ENCODE data around the gene TMEM126B.
"Not testable (repeated sequence)": the region's sequence is repeated elsewhere in the genome, so short reads cannot be mapped to it uniquely, and the experiment has no call there.

Gene TMEM126B

DNA sequence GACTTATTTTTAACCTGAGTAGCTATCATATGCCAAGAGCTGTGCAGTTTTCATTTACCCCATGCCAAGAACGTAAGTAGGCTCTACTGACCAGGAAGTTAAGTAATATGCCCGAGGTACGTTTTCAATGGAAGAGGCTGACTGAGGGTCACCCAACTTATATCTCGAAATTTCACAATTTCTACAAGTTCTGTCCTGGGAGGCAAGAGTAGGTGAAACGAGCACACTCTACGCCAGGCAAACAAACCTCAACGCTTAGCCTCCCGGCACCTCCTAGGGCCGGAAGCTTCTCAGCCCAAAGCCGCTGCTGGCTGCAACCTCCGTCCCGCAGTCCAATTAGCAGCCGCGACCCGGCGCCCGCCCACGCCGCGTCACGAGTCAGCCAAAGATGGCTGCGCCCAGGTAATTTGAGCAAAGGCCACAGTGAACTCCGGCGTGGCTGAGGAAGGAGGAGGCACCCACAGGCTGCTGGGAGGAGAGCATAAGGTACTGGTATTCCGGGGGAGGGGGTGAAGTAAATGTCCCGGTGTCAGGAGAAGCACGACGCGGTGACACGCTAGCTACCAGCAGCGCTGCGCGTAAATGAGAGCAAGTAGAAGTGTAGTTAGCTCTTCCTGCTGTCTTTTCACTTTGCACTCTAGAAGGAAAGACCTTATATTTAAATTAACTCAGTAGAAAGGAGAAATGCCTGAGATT, 19.4 kb downstream of the TMEM126B start, which contains the start of gene TMEM126A:
TSS of gene TMEM126A (plus strand) at position 364 of the 696 bp plus-strand sequence. CDS start 2,289 bp downstream, outside the sequence.
- DNase-seq (ENCODE audit: low spot score), result peak; percentile 88

GRCh38 chr11:85651118-85651517, 22.7 kb downstream of the TMEM126B start:
- DNase-seq (ENCODE audit: low spot score), result no peak

DNA sequence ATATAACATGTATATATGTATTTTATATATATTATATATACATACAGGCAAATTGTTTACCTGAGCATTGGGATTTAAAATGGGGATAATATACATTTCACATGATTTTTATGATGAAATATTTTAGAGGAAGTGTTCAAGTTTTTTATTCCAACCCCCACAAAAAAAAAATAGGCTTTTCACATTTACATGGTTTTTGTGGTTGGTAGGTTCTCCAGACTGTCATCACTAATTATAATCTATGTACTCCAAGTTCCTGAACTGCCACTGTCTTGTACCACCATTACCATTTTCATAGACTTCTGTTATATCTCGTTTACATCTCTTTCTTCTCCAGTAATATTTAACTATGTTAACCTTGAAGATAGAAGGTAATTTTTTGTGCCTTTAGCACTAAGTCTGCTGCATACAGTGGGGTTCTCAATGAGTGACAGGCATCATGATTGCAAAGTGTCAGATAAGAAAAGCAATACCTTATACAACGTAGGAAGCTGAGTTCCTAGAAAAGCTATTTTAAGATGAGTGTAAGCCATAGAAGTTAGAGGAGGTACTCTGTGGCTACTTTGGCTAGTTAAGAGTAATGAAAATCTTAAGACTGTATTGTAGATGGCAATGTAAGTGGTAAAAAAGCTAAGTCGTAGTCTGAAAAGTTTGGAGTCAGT, 24.5 kb downstream of the TMEM126B start:
- no peak for DNase-seq (ENCODE audit: low spot score)

DNA sequence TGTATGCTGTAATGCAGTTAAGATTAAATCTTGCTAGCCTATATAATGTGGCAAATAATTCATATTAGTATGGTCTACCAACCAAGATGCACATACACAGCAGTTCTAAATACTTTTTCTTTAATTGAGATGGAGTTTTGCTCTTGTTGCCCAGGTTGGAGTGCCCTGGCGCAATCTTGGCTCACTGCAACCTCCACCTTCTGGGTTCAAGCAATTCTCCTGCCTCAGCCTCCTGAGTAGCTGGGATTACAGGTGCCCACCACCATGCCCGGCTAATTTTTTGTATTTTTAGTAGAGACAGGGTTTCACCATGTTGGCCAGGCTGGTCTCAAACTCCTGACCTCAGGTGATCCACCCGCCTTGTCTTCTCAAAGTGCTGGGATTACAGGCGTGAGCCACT, 25.9 kb downstream of the TMEM126B start:
- not testable (repeated sequence) for DNase-seq (ENCODE audit: low spot score)

- no peak for DNase-seq (ENCODE audit: low spot score)
These were observed 28.4 kb downstream of the TMEM126B start for GRCh38 chr11:85656777-85657176.

- no peak for DNase-seq (ENCODE audit: low spot score)
These were observed 29.8 kb downstream of the TMEM126B start for GRCh38 chr11:85658180-85658579.

- DNase-seq (ENCODE audit: low spot score), result no peak
These were observed 33.7 kb downstream of the TMEM126B start for GRCh38 chr11:85661972-85662664.

DNA sequence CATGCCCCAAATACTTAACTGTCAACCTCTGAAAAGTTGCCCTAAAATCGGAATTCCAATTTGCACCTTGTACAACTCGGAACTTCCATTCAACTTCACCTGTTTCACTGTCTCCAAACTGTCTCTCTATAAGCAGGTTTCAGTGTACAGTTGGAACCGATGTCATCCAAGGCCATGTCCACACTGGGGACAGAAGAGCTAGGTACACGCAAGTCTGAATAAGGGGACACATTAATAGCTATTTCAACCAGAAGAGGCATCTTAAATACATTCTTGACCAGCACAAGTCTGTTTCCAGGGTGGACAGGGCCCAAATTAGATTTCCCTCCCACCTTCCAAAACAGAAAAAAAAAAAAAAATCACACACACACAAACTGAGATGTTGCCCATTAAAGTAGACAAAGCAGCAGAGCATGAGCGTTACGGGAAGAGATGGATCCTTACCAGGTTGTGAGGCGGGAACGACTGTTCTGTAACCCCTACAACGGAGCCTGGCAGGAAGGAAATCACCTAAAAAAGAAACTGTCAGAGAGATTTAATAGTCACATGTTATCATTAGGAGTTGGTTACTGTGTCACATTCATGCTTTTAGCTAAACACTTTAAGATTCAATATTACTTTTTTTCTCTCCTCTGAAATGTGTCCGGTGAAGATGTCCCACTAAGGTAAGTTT, 34.8 kb downstream of the TMEM126B start:
- DNase-seq (ENCODE audit: low spot score), result peak; percentile 29

- peak; percentile 87 for DNase-seq (ENCODE audit: low spot score)
These were observed 35.6 kb downstream of the TMEM126B start for GRCh38 chr11:85663753-85664614.

DNA sequence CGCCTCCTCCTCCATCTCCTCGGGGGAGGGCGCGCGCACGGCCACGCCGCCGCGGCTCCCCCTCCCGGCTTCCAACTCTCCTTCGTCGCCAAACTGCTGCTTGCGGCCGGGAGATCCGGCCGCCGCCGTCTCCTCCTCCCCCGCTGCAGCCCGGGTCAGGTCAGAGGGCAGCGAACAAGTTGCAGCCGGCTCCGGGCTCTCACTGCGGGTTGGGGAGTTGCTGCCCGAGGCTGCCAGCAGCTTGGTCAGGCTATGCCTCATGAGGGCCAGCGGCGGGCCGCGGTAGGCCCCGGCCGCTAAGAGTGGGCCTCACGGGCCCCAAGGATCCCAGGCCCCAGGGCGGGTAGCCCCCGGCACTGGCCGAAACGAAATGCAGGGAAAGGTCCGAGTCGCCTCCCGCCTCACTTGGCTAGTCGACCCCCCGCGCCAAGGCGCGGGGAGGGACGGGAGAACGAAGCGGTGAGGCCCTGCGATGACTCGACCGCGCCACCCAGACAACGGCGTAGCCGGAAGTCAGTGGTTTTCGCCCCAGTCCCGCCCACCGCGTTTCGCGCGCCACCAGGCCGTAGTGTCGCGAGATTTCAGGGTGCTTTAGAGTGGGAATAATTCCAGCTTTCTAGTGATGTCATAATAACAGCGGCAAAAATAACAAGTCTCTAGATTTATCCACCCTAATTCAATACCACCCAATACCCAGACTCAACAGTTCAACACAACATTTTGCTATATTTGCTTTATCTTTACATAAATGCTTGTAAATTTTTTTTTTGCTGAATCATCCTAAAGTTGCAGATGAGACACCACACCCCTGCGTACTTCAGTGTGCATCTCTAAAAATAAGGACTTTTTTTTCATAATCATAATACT, 36.5 kb downstream of the TMEM126B start, which contains the start of gene CREBZF:
TSS of gene CREBZF (minus strand) at position 515 of the 867 bp plus-strand sequence. CDS start at position 261, 254 bp downstream.
- peak; percentile 95 for DNase-seq (ENCODE audit: low spot score)

GRCh38 chr11:85665733-85666132, 37.3 kb downstream of the TMEM126B start:
- no peak for DNase-seq (ENCODE audit: low spot score)

DNA sequence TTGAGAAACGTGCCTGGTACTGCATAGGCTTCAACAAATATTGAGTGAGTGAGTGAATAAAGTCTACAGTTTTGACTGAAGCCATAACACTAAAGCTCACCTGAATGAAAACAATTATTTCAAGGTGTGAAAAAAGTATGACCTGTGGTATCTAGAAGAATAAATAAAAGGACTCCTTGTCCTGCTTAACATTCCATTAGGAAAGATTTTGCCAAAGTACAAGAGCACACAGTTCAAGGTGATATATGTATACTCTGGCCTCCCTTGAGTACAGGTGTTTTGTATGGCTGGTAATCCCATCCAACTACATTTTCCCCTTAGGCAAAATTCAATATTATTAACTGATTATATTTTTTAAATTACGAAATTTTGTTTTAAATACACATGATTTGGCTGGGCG, 38.3 kb downstream of the TMEM126B start:
- DNase-seq (ENCODE audit: low spot score), result no peak

GRCh38 chr11:85668157-85668556, 39.8 kb downstream of the TMEM126B start:
- DNase-seq (ENCODE audit: low spot score), result no peak

DNA sequence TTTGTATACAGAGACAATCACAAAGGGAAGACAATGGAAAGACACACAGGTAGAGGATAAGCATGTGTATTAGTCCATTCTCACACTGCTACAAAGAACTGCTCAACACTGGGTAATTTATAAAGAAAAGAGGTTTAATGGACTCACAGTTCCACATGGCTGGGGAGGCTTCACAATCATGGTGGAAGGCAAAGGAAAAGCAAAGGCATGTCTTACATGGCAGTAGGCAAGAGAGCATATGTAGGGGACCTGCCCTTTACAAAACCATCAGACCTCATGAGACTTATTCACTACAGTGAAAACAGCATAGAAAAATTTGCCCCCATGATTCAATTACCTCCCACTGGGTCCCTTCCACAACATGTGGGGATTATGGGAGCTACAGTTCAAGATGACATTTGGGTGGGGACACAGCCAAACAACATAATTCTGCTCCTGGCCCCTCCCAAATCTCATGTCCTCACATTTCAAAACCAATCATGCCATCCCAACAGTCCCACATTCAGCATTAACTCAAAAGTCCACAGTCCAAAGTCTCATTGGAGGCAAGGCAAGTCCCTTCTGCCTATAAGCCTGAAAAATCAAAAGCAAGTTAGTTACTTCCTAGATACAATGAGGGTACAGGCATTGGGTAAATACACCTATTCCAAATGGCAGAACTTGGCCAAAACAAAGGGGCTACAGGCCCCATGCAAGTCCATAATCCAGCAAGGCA, 42.7 kb downstream of the TMEM126B start:
- DNase-seq (ENCODE audit: low spot score), result not testable (repeated sequence)

- DNase-seq (ENCODE audit: low spot score), result no peak
These were observed 43.9 kb downstream of the TMEM126B start for GRCh38 chr11:85672105-85672902.

DNA sequence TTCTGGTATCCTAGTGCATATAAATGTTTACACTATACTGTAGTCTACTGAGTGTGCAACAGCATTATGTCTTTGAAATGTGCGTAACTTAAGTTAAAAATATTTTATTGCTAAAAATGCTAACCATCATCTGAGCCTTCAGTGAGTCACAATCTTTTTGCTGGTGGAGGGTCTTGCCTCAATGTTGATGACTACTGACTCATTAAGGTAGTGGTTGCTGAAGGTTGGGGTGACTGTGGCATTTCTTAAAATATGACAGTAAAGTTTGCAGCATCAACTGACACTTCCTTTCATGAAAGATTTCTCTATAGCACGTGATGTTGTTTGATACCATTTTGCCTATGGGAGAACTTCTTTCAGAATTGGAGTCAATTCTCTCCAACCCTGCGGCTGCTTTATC, 45.0 kb downstream of the TMEM126B start:
- no peak for DNase-seq (ENCODE audit: low spot score)

DNA sequence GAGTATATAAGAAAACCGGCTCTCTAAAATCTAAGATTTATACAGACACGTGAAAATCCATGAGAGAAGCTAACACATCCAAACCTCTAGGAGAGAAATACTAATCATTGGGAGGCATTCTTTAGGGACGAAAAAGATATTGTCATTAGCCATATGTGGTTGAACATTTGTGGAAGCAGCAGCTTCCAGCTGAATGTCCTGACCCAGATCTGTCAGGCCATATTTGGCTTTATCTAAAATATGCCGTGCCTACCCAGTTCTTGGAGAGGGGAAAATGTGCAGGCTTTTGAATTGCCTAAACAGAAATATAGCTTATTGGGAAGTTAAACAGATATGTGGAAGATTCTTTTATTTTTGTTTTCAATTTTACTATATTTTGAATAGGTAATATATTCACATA, 51.2 kb downstream of the TMEM126B start:
- DNase-seq (ENCODE audit: low spot score), result no peak

DNA sequence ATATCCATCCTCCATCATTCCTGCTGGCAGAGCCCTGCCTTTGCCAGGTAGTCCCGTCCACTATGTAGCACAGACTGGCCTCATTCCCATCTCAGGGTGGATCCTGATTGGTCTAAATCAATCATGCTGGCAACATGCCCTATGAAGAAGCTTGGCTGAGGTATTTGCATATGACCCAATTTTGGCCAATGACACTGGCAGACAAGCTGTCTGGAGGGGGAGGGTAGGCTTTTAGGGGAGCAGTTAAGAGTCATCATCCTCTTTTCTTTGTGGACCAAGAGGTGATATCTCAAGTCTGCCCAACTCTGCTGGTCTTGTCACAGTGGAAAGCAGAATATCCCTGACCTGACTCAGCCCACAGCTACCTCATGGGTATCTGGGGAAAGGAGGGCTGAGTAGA, 52.5 kb downstream of the TMEM126B start:
- DNase-seq (ENCODE audit: low spot score), result no peak

All from CD4-positive, alpha-beta T cell treated with Interleukin-15 for 4 hours (primary cell).